A673 (cell line): Measurements from ENCODE around the gene SRPX2. TPM values are rescaled to one million over a fixed set of nuclear protein-coding genes. Genes with fewer than 3 reads are reported as not detected.

Source experiments
- BruUV-seq: library from RNA; stranded (reverse); fragments of 400-500 nt; replicated peaks from 2 replicates; lab custom pipeline; 2021; lab: Mats Ljungman, UMichigan
- CTCF ChIA-PET: fragments of 300-600 bp; sonication (Branson Sonifier 250); formaldehyde crosslinking; loops from one replicate; lab custom pipeline; 2022; ENCODE audit warnings: antibody characterized with exemption; lab: Charles Lee
- POLR2A ChIA-PET: fragments of 300-600 bp; sonication (Branson Sonifier 250); formaldehyde crosslinking; loops from one replicate; lab custom pipeline; 2022; ENCODE audit warnings: antibody characterized with exemption; ENCODE audit not compliant: low non-redundant PET; lab: Charles Lee
- DNase-seq: peaks from one replicate; pipeline ENCODE4 v3.0.0-alpha.2; 2015; ENCODE audit warnings: low spot score
- H3K27ac ChIP-seq: fragments of 200-600 bp; sonication (generic); 2 replicates; pipeline ENCODE4 v1.5.1; 2016; ENCODE audit warnings: mixed run types, low read depth, mild to moderate bottlenecking, mixed read lengths, antibody characterized with exemption, low read length; ENCODE audit not compliant: poor library complexity, severe bottlenecking
- H3K27me3 ChIP-seq: fragments of 200-600 bp; sonication (generic); replicated peaks from 2 replicates; pipeline ENCODE4 v1.6.1; 2017; ENCODE audit warnings: mixed run types, low read depth, mild to moderate bottlenecking, mixed read lengths, antibody characterized with exemption, low read length; ENCODE audit not compliant: insufficient read depth, poor library complexity
- H3K36me3 ChIP-seq: fragments of 200-600 bp; sonication (generic); 2 replicates; pipeline ENCODE4 v1.6.1; 2016; ENCODE audit warnings: mixed run types, mild to moderate bottlenecking, mixed read lengths, antibody characterized with exemption, low read length; ENCODE audit not compliant: insufficient read depth, poor library complexity, severe bottlenecking
- H3K4me1 ChIP-seq: fragments of 200-600 bp; sonication (generic); 2 replicates; pipeline ENCODE4 v1.6.1; 2017; ENCODE audit warnings: mixed run types, mild to moderate bottlenecking, mixed read lengths, antibody characterized with exemption, low read length; ENCODE audit not compliant: insufficient read depth, poor library complexity, severe bottlenecking
- H3K4me3 ChIP-seq: fragments of 200-600 bp; sonication (generic); 2 replicates; pipeline ENCODE4 v1.5.1; 2016; ENCODE audit warnings: low read depth, mixed run types, mild to moderate bottlenecking, mixed read lengths, low read length; ENCODE audit not compliant: poor library complexity, severe bottlenecking
- H3K9me3 ChIP-seq: fragments of 200-600 bp; sonication (generic); 2 replicates; pipeline ENCODE4 v1.6.1; 2016; ENCODE audit warnings: mixed run types, low read depth, mild to moderate bottlenecking, mixed read lengths, antibody characterized with exemption, low read length; ENCODE audit not compliant: poor library complexity, severe bottlenecking
- CTCF ChIP-seq: fragments of 300-800, 200-600 bp; sonication (generic); conservative IDR thresholded peaks from 2 replicates; pipeline ENCODE4 v1.5.1; 2017; ENCODE audit warnings: low read depth, mild to moderate bottlenecking, antibody characterized with exemption, low read length, moderate library complexity, mixed read lengths
- EZH2 ChIP-seq: fragments of 200-600 bp; sonication (generic); IDR thresholded peaks from 2 replicates; pipeline ENCODE4 v1.6.1; 2017; ENCODE audit warnings: borderline replicate concordance, low read depth, mild to moderate bottlenecking, mixed read lengths, antibody characterized with exemption, low read length; ENCODE audit not compliant: poor library complexity, severe bottlenecking
- intact Hi-C: fragments of 100-400 bp; cut with micrococcal nuclease; formaldehyde crosslinking; loops from one replicate; pipeline ENCODE4 v1.10.0; 2022; ENCODE audit not compliant: unreplicated experiment
- total RNA-seq: library from RNA; stranded (reverse); gene quantifications from 2 replicates; pipeline ENCODE4 v1.2.3, GENCODE V29; 2021

The SRPX2 gene
- total RNA-seq, 1 experiment from 2014 or later, result 12.3 TPM

- ChIA-PET POLR2A (no interaction called here), CTCF (no interaction called here)
- intact Hi-C loops, result loop anchor here (10.0 kb wide), 1 partner anchor 56 kb away; no protein-coding TSS in a partner anchor
- DNase-seq, result no peak
- BruUV-seq, result no TSS peak
- Histone ChIP-seq H3K4me1 (no peaks in the 10 kb centered on the region), H3K9me3 (no peaks in the 10 kb centered on the region), H3K27ac (no peak overlapping the region), H3K27me3 (no peaks in the 10 kb centered on the region), H3K36me3 (no peaks in the 10 kb centered on the region), H3K4me3 (no peak overlapping the region)
- no peak for TF ChIP-seq CTCF
- no peak for TF ChIP-seq EZH2
These were observed 15.0 kb downstream of the SRPX2 start for GRCh38 chrX:100658941-100659381.

DNA sequence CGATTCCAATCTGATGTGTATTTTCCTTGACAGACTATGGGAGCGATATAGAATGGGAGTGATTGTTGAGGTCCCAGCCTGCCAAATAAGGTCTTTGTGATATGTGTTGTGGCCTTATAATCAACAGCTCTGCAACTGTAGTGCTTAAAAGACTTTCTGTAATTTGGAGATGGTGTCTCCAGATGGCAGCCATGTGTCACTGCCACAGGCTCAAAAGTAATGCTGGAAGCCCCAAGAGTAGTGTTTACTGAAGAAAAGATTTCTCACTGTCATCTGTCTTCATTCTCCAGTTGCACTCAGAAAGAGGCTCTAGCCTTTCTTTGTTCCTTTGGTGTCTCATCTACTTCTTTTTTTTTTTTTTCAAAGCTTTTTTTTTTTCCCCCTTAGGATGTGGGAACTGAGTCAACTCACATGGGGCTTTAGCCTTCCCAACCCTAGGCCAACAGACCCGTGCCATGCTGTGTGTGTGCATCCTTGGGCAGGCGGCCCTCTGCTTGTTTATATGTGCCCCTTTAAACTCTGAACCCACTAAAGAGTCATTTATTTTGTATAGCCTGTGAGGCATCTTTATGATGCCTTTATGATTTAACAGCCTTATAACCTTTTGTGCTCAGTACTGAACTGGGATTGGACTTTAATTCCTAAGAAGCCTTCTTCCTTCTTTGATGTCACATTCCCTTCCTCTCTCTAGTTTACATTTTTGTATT is 15.6 kb downstream of the SRPX2 start:
- CTCF ChIA-PET, result no interaction called here
- Histone ChIP-seq H3K4me3 (no peak overlapping the region), H3K4me1 (no peaks in the 10 kb centered on the region), H3K9me3 (no peaks in the 10 kb centered on the region), H3K27ac (no peak overlapping the region), H3K27me3 (no peaks in the 10 kb centered on the region), H3K36me3 (no peaks in the 10 kb centered on the region)
- intact Hi-C loops, result loop anchor here (10.0 kb wide), 1 partner anchor 55 kb away; no protein-coding TSS in a partner anchor
- POLR2A ChIA-PET, result no interaction called here
- no peak for DNase-seq
- no TSS peak for BruUV-seq
- no peak for TF ChIP-seq CTCF
- TF ChIP-seq EZH2, result no peak

- intact Hi-C loops, result no loop called here
- DNase-seq, result no peak
- no peak overlapping the region for H3K27ac ChIP-seq
- H3K36me3 ChIP-seq, result no peaks in the 10 kb centered on the region
- POLR2A ChIA-PET, result no interaction called here
- CTCF ChIA-PET, result no interaction called here
- no peak for TF ChIP-seq EZH2
- TF ChIP-seq CTCF, result no peak
- H3K27me3 ChIP-seq, result no peaks in the 10 kb centered on the region
- no TSS peak for BruUV-seq
- H3K4me1 ChIP-seq, result no peaks in the 10 kb centered on the region
- no peak overlapping the region for H3K4me3 ChIP-seq
- no peaks in the 10 kb centered on the region for H3K9me3 ChIP-seq
These were observed 18.2 kb downstream of the SRPX2 start for GRCh38 chrX:100662170-100662569.
